Measurements from ENCODE around the gene PITPNM3.

DNA sequence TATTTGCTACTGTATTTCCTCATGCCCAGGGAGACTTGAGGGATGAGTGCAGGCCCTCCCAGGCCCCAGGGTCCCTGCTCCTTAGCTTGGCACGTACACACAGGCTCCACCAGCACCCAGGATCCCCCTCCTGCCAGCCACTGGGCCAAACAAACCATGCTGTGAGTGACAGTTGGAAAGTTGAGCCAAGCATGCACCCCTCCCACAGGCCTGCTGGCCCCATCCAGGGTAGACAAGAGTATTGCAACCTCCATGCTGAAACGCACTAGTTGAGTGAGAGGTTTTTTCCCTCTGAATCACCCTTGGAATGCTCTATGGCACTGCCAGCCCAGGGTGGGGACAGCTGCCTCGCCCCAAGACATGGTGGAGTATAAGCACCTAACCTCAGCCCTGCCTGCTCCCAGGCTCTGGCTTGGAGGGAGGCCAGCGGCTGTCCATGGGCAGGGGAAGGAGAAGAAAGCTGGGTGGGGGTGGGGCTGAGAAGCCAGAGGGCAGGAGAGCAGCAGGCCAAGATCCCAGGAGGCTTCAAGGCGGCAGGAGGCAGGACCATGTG, 49.6 kb downstream of the PITPNM3 start:
- TF ChIP-seq, protein P1, sequence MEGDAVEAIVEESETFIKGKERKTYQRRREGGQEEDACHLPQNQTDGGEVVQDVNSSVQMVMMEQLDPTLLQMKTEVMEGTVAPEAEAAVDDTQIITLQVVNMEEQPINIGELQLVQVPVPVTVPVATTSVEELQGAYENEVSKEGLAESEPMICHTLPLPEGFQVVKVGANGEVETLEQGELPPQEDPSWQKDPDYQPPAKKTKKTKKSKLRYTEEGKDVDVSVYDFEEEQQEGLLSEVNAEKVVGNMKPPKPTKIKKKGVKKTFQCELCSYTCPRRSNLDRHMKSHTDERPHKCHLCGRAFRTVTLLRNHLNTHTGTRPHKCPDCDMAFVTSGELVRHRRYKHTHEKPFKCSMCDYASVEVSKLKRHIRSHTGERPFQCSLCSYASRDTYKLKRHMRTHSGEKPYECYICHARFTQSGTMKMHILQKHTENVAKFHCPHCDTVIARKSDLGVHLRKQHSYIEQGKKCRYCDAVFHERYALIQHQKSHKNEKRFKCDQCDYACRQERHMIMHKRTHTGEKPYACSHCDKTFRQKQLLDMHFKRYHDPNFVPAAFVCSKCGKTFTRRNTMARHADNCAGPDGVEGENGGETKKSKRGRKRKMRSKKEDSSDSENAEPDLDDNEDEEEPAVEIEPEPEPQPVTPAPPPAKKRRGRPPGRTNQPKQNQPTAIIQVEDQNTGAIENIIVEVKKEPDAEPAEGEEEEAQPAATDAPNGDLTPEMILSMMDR (IDR thresholded peaks at IDR 0.05): no peak
- TF ChIP-seq POLR2A (IDR thresholded peaks at IDR 0.05): no peak
